SK-MEL-5 (cell line): ENCODE measurements around the gene MXD3. TPM values are rescaled to one million over a fixed set of nuclear protein-coding genes. Genes with fewer than 3 reads are reported as not detected.
"Not testable (repeated sequence)": the region's sequence is repeated elsewhere in the genome, so short reads cannot be mapped to it uniquely, and the experiment has no call there.

Source experiments
- DNase-seq: peaks from one replicate; pipeline ENCODE4 v3.0.0-alpha.2; 2016; ENCODE audit warnings: low read depth, low spot score
- in situ Hi-C: cut with HindIII; loops from 2 replicates; pipeline ENCODE4 v1.10.0; 2016; ENCODE audit warnings: low sequenced_read_pairs, high pct_unique_total_duplicates, low pct_unique_long_range_greater_than_20kb
- total RNA-seq: library from RNA; depleted of rRNA; stranded (reverse); fragments of >200 nt; shearing (Covaris generic); gene quantifications from 2 replicates; pipeline ENCODE4 v1.2.3, GENCODE V29; 2014; rRNA removed

MXD3 gene
- total RNA-seq, 1 experiment from 2014 or later: 3.6 TPM

DNA sequence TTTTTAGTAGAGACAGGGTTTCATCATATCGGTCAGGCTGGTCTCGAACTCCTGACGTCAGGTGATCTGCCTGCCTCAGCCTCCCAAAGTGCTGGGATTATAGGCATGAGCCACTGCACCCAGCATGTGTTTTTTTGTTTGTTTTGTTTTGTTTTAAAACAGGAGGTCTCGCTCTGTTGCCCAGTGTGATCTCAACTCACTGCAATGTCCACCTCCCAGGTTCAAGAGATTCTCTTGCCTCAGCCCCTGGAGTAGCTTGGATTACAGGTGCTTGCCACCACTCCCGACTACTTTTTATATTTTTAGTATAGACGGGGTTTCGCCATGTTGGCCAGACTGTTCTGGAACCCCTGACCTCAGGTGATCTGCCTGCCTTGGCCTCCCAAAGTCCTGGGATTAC lies 53.0 kb downstream of the MXD3 start:
- in situ Hi-C loops, DNase-seq: not testable (repeated sequence)

Other genes with a start within 250 kb of the MXD3 start
- 15.2 and 16.6 TPM in 2 replicates for gene FGFR4, start 225.0 kb downstream of the MXD3 start, total RNA-seq
- 21.9 and 23.5 TPM in 2 replicates for gene NSD1, start 178.1 kb downstream of the MXD3 start, total RNA-seq
- gene RAB24, start 8.2 kb downstream of the MXD3 start, total RNA-seq: 11.0 and 14.9 TPM in 2 replicates
- 219 and 221 TPM in 2 replicates for gene PRELID1, start 8.1 kb downstream of the MXD3 start, total RNA-seq
- gene LMAN2, start 39.8 kb upstream of the MXD3 start, total RNA-seq: 273 and 299 TPM in 2 replicates
- 12.3 and 15.7 TPM in 2 replicates for gene RGS14, start 46.0 kb upstream of the MXD3 start, total RNA-seq
- gene SLC34A1, start 72.5 kb upstream of the MXD3 start, total RNA-seq: 0.16 and 0.19 TPM in 2 replicates
- not detected in 2 replicates for gene PFN3, start 88.8 kb upstream of the MXD3 start, total RNA-seq
- 6.0 and 8.2 TPM in 2 replicates for gene F12, start 97.7 kb upstream of the MXD3 start, total RNA-seq
- gene GRK6, start 114.8 kb upstream of the MXD3 start, total RNA-seq: 18.9 and 19.4 TPM in 2 replicates
- 34.4 and 38.8 TPM in 2 replicates for gene PRR7, start 134.9 kb upstream of the MXD3 start, total RNA-seq
- gene DBN1, start 161.7 kb upstream of the MXD3 start, total RNA-seq: 41.6 and 49.0 TPM in 2 replicates
- gene PDLIM7, start 185.7 kb upstream of the MXD3 start, total RNA-seq: 15.8 and 16.8 TPM in 2 replicates
- 0.98 and 2.0 TPM in 2 replicates for gene DOK3, start 197.9 kb upstream of the MXD3 start, total RNA-seq
- gene DDX41, start 205.1 kb upstream of the MXD3 start, total RNA-seq: 131 and 145 TPM in 2 replicates
- gene FAM193B, start 242.7 kb upstream of the MXD3 start, total RNA-seq: 10.0 and 11.4 TPM in 2 replicates